DOHH2 (cell line): Measurements from ENCODE around the gene FLYWCH2.

Source experiments
- CTCF ChIP-seq: fragments of 200-600 bp; sonication (generic); IDR thresholded peaks from one replicate; pipeline ENCODE4 v1.5.1; 2014; ENCODE audit warnings: antibody characterized with exemption, mild to moderate bottlenecking, low read depth, low read length; ENCODE audit not compliant: poor library complexity, severe bottlenecking
- EZH2phosphoT487 ChIP-seq: fragments of 200-600 bp; sonication (generic); IDR thresholded peaks from 2 replicates; pipeline ENCODE4 v1.6.1; 2017; ENCODE audit warnings: borderline replicate concordance, mild to moderate bottlenecking, antibody characterized with exemption, low read length, moderate library complexity, mixed read lengths

GRCh38 chr16:2905241-2905987 is 22.4 kb downstream of the FLYWCH2 start:
- TF ChIP-seq CTCF (no peak), EZH2phosphoT487 (no peak)
